ENCODE measurements around the gene TRMT10B.

TRMT10B gene

GRCh38 chr9:37827483-37828165 lies 74.0 kb downstream of the TRMT10B start:
- in situ Hi-C loops (cut with HindIII; ENCODE audit: low pct_ligation_motif_present, low sequenced_read_pairs): no loop called here
- no peaks in the 10 kb centered on the region for H3K27me3 ChIP-seq (replicated peaks)

More at GRCh38 chr9:37827483-37828165, 74.0 kb downstream of the TRMT10B start:
- DNase-seq: no peak
- no peak overlapping the region for H3K27ac ChIP-seq
- H3K36me3 ChIP-seq (replicated peaks): peaks cover 17% of the 10 kb centered on the region
- no peak for TF ChIP-seq CTCF (IDR thresholded peaks at IDR 0.05; ENCODE audit: low read depth, low read length, missing control alignments)
- no peak overlapping the region for H3K4me3 ChIP-seq (ENCODE audit: low read depth, low read length)

Data from brain microvascular endothelial cell (primary cell).